HepG2 (cell line): ENCODE measurements around the gene ETV6. TPM values are rescaled to one million over a fixed set of nuclear protein-coding genes. Genes with fewer than 3 reads are reported as not detected.

Experiments used
- ATAC-seq: fragments of 200-7000 bp; cut with Tn5 transposase; 3 replicates; pipeline ENCODE4 v1.9.1; 2020; ENCODE audit warnings: mild to moderate bottlenecking, moderate library complexity
- BruUV-seq: library from RNA; stranded (reverse); fragments of 400-500 nt; replicated peaks from 2 replicates; lab custom pipeline; 2021; lab: Mats Ljungman, UMichigan
- CTCF ChIA-PET: fragments of 300-600 bp; formaldehyde crosslinking; extraction: SDS; loops from one replicate; lab custom pipeline; 2021; ENCODE audit warnings: low total read pairs, inconsistent platforms, low intra/inter-chr PET ratio; lab: Yijun Ruan, JAX
- POLR2A ChIA-PET: fragments of 350-600 bp; sonication (Branson Sonifier 250); formaldehyde crosslinking; loops from one replicate; lab custom pipeline; 2020; ENCODE audit warnings: antibody characterized with exemption, inconsistent platforms; lab: Yijun Ruan, JAX
- DNase-seq: peaks from one replicate; pipeline ENCODE4 v3.0.0-alpha.2; 2015; ENCODE audit warnings: low spot score
- FAIRE-seq: peaks from 3 replicates; lab custom pipeline; 2011; peaks lifted over from hg19 to GRCh38; lab: Jason Lieb, UNC
- H2AFZ ChIP-seq: one replicate; pipeline ENCODE4 v1.6.1; 2011; ENCODE audit warnings: low read length, inconsistent platforms
- H3K27ac ChIP-seq: fragments of 300-600 bp; 3 replicates; pipeline ENCODE4 v1.8.0; 2011; ENCODE audit warnings: mixed run types, mild to moderate bottlenecking, mixed read lengths, low read length, inconsistent platforms; ENCODE audit not compliant: insufficient read depth; ENCODE audit errors: extremely low read length
- H3K27me3 ChIP-seq, 2 experiments: fragments of 200-600 bp in 1 of 2; 2 replicates in 1 of 2; 3 replicates in 1 of 2; pipeline versions ENCODE4 v1.6.0 to v1.8.0; 2011; ENCODE audit warnings: low read length in 2 of 2, mild to moderate bottlenecking in 2 of 2, moderate library complexity in 2 of 2, inconsistent platforms in 1 of 2; ENCODE audit not compliant: insufficient read depth in 2 of 2, control insufficient read depth in 1 of 2
- H3K36me3 ChIP-seq, 2 experiments: fragments of 200-600 bp in 1 of 2; replicated peaks in 1 of 2; 2 replicates in 1 of 2; 3 replicates in 1 of 2; pipeline versions ENCODE4 v1.5.1 to v1.8.0; 2011; ENCODE audit warnings: low read length in 2 of 2, inconsistent platforms in 1 of 2; ENCODE audit not compliant: insufficient read depth in 2 of 2, control insufficient read depth in 1 of 2
- H3K4me1 ChIP-seq: 2 replicates; pipeline ENCODE4 v1.5.1; 2012; ENCODE audit warnings: low read length, inconsistent platforms; ENCODE audit not compliant: insufficient read depth
- H3K4me2 ChIP-seq: 2 replicates; pipeline ENCODE4 v1.6.0; 2011; ENCODE audit warnings: low read depth, low read length, inconsistent platforms
- H3K4me3 ChIP-seq, 3 experiments: fragments of 200-600 bp in 1 of 3; sonication (generic), shearing (Covaris generic) in 1 of 3; replicated peaks in 1 of 3; 2 replicates each; pipeline ENCODE4 v1.5.1; 2011 to 2016; ENCODE audit warnings: low read length in 3 of 3, inconsistent platforms in 2 of 3, low read depth in 2 of 3, mild to moderate bottlenecking in 2 of 3, control low read depth in 1 of 3, mixed read lengths in 1 of 3; ENCODE audit not compliant: insufficient read depth in 1 of 3
- H3K79me2 ChIP-seq: one replicate; pipeline ENCODE4 v1.6.1; 2011; ENCODE audit warnings: low read length, inconsistent platforms; ENCODE audit not compliant: insufficient read depth
- H3K9ac ChIP-seq: 2 replicates; pipeline ENCODE4 v1.6.0; 2011; ENCODE audit warnings: mild to moderate bottlenecking, low read depth, low read length, inconsistent platforms; ENCODE audit not compliant: insufficient read depth
- H3K9me3 ChIP-seq: 2 replicates; pipeline ENCODE4 v1.5.1; 2012; ENCODE audit warnings: mild to moderate bottlenecking, low read length
- H4K20me1 ChIP-seq: 2 replicates; pipeline ENCODE4 v1.6.0; 2011; ENCODE audit warnings: inconsistent platforms, mild to moderate bottlenecking, low read length, moderate library complexity; ENCODE audit not compliant: insufficient read depth
- ARID5B ChIP-seq: IDR thresholded peaks from 2 replicates; pipeline ENCODE4 v1.4.0; 2020; ENCODE audit warnings: mild to moderate bottlenecking, missing genetic modification reagents
- CHD2 ChIP-seq: IDR thresholded peaks from 2 replicates; pipeline ENCODE4 v1.6.1; 2011; ENCODE audit warnings: low read depth, low read length, improper control_type of control experiment
- HOXA7 ChIP-seq: sonication (generic); formaldehyde crosslinking; IDR thresholded peaks from 2 replicates; pipeline ENCODE4 v1.8.1; 2022; ENCODE audit warnings: mild to moderate bottlenecking, missing genetic modification reagents, moderate library complexity
- PRMT3 ChIP-seq: sonication (generic); formaldehyde crosslinking; IDR thresholded peaks from 2 replicates; pipeline ENCODE4 v1.8.1; 2022; ENCODE audit warnings: low read depth, mild to moderate bottlenecking, moderate library complexity, missing genetic modification reagents, borderline replicate concordance
- TRIM24 ChIP-seq: sonication (generic); formaldehyde crosslinking; IDR thresholded peaks from 2 replicates; pipeline ENCODE4 v1.8.0; 2022; ENCODE audit warnings: mild to moderate bottlenecking, missing genetic modification reagents
- ZFP37 ChIP-seq: sonication (generic); formaldehyde crosslinking; IDR thresholded peaks from 2 replicates; pipeline ENCODE4 v1.4.0; 2020; ENCODE audit warnings: missing genetic modification reagents, borderline replicate concordance
- ZKSCAN5 ChIP-seq: sonication (generic); formaldehyde crosslinking; IDR thresholded peaks from 2 replicates; pipeline ENCODE4 v1.5.1; 2020; ENCODE audit warnings: mild to moderate bottlenecking, missing genetic modification reagents
- ZNF318 ChIP-seq: sonication (generic); formaldehyde crosslinking; IDR thresholded peaks from 2 replicates; pipeline ENCODE4 v1.4.0; 2020; ENCODE audit warnings: mild to moderate bottlenecking, missing genetic modification reagents
- ZNF772 ChIP-seq: sonication (generic); formaldehyde crosslinking; IDR thresholded peaks from 2 replicates; pipeline ENCODE4 v1.5.0; 2020; ENCODE audit warnings: mild to moderate bottlenecking, missing genetic modification reagents
- WGBS: methylation state at CpG from one replicate; pipeline ENCODE4 v1.1.6; 2017; ENCODE audit warnings: low lambda C conversion rate; 5-methylcytosine and 5-hydroxymethylcytosine counted together
- in situ Hi-C: cut with HindIII; loops from 2 replicates; pipeline ENCODE4 v1.10.0; 2017; ENCODE audit warnings: low pct_unique_long_range_greater_than_20kb; ENCODE audit not compliant: extremely low pct_ligation_motif_present
- intact Hi-C: fragments of 100-400 bp; cut with micrococcal nuclease; formaldehyde crosslinking; loops from one replicate; pipeline ENCODE4 v1.10.0; 2022; ENCODE audit not compliant: unreplicated experiment
- polyA plus RNA-seq, 8 experiments: library from polyadenylated mRNA; depleted of rRNA in 3 of 8; stranded (reverse) in 7 of 8; unstranded in 1 of 8; fragments of >200 nt; fragmentation: Illumina TruSeq in 4 of 8; extraction: Trizol in 4 of 8; gene quantifications; 2 replicates each; pipeline versions ENCODE4 v1.2.1 to v1.2.3, GENCODE V29; 2011 to 2016; ENCODE audit warnings: low read depth in 4 of 8, missing spikeins in 1 of 8, mixed read lengths in 1 of 8; ENCODE audit not compliant: insufficient read depth in 1 of 8
- total RNA-seq, 5 experiments: library from RNA; depleted of rRNA; stranded (reverse); fragments of >200 nt; fragmentation: Illumina TruSeq; extraction: Trizol; gene quantifications; 2 replicates each; pipeline ENCODE4 v1.2.3, GENCODE V29; 2016; ENCODE audit warnings: low read depth in 1 of 5
- TF ChIP-seq, protein P1 (sequence below): sonication (generic); formaldehyde crosslinking; conservative IDR thresholded peaks from 2 replicates; pipeline ENCODE4 v1.4.0; 2020; ENCODE audit warnings: missing genetic modification reagents

ETV6 gene
- total and polyA plus RNA-seq, 2 of the 13 experiments (the other 11 are each of a cell fraction or from before 2014, with no cell fraction given): 2.2 to 3.0 TPM

GRCh38 chr12:11654338-11654737 lies 4.9 kb downstream of the ETV6 start (continued):
- TF ChIP-seq CHD2 (no peak), TRIM24 (no peak), PRMT3 (no peak), ZKSCAN5 (CRISPR knock-in tag) (no peak), HOXA7 (CRISPR knock-in tag) (no peak)

- Histone ChIP-seq H3K4me2 (no peak overlapping the region), H3K9me3 (no peaks in the 10 kb centered on the region), H3K79me2 (peaks cover 15% of the 10 kb centered on the region), H3K4me3 (no peak overlapping the region), H3K9ac (no peak overlapping the region), H4K20me1 (no peaks in the 10 kb centered on the region), H3K27me3 (no peaks in the 10 kb centered on the region), H3K4me1 (peaks cover 36% of the 10 kb centered on the region), H3K27ac (no peak overlapping the region), H2AFZ (no peak overlapping the region), H3K36me3 (no peaks in the 10 kb centered on the region)
- intact Hi-C loops (loop anchor here (5.0 to 10.0 kb wide), 2 partner anchors 50 to 232 kb away; no protein-coding TSS in a partner anchor), in situ Hi-C loops (no loop called here)
- no peak for DNase-seq
- WGBS: 100% methylated on average over 2 of the region's 2 CpGs
- no peak for FAIRE-seq
- ATAC-seq: no peak
- ChIA-PET CTCF (no interaction called here), POLR2A (no interaction called here)
- BruUV-seq: no TSS peak
- TF ChIP-seq ZFP37 (CRISPR knock-in tag): no peak
- TF ChIP-seq ARID5B: no peak
- no peak for TF ChIP-seq ZNF318 (CRISPR knock-in tag)
- TF ChIP-seq, protein P1, sequence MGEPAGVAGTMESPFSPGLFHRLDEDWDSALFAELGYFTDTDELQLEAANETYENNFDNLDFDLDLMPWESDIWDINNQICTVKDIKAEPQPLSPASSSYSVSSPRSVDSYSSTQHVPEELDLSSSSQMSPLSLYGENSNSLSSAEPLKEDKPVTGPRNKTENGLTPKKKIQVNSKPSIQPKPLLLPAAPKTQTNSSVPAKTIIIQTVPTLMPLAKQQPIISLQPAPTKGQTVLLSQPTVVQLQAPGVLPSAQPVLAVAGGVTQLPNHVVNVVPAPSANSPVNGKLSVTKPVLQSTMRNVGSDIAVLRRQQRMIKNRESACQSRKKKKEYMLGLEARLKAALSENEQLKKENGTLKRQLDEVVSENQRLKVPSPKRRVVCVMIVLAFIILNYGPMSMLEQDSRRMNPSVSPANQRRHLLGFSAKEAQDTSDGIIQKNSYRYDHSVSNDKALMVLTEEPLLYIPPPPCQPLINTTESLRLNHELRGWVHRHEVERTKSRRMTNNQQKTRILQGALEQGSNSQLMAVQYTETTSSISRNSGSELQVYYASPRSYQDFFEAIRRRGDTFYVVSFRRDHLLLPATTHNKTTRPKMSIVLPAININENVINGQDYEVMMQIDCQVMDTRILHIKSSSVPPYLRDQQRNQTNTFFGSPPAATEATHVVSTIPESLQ (CRISPR knock-in tag): no peak
- TF ChIP-seq ZNF772 (CRISPR knock-in tag): no peak
Measured at GRCh38 chr12:11654802-11655201, 5.3 kb downstream of the ETV6 start.
